NOMO-1 (cell line): ENCODE data around the gene OBSCN.

ENCODE experiments used
- DNase-seq, 2 experiments: peaks; one replicate each; lab custom pipeline; 2025; ENCODE audit not compliant: unreplicated experiment in 2 of 2; lab: John Stamatoyannopoulos, UW

The OBSCN gene

GRCh38 chr1:228207851-228208821 lies at the start of gene OBSCN:
TSS of gene OBSCN (plus strand) at chr1:228208044. CDS start at chr1:228211784, 3,740 bp downstream.
- no peak for DNase-seq

- no peak for DNase-seq
Observed at GRCh38 chr1:228158151-228159007, 49.5 kb upstream of the OBSCN start.

- DNase-seq = no peak
Observed at GRCh38 chr1:228159008-228159665, 48.7 kb upstream of the OBSCN start.

- no peak for DNase-seq
Observed at GRCh38 chr1:228160201-228160761, 47.6 kb upstream of the OBSCN start.

- no peak for DNase-seq
Observed at GRCh38 chr1:228161362-228161761, 46.5 kb upstream of the OBSCN start.

GRCh38 chr1:228161866-228162265 lies 46.0 kb upstream of the OBSCN start:
- DNase-seq = no peak

- DNase-seq = no peak
Observed at GRCh38 chr1:228162286-228163006, 45.4 kb upstream of the OBSCN start.

GRCh38 chr1:228163007-228163753 lies 44.7 kb upstream of the OBSCN start:
- DNase-seq = no peak

GRCh38 chr1:228163776-228164519 lies 43.9 kb upstream of the OBSCN start:
- no peak for DNase-seq

- peak; percentile 63 to 68 for DNase-seq
Observed at GRCh38 chr1:228164561-228165371, 43.1 kb upstream of the OBSCN start.

- peak; percentile 94 to 96 for DNase-seq
Observed at GRCh38 chr1:228165372-228166169, 42.3 kb upstream of the OBSCN start, which contains the start of gene IBA57. TSS of gene IBA57 (plus strand) at chr1:228165804. CDS start at chr1:228165817, 13 bp downstream.

- DNase-seq = peak in 1 of 2 experiments; percentile 44
Observed at GRCh38 chr1:228166170-228166936, 41.5 kb upstream of the OBSCN start.

GRCh38 chr1:228168563-228169270 lies 39.1 kb upstream of the OBSCN start:
- DNase-seq = no peak

- no peak for DNase-seq
Observed at GRCh38 chr1:228169345-228169744, 38.5 kb upstream of the OBSCN start.

GRCh38 chr1:228170666-228171065 lies 37.2 kb upstream of the OBSCN start:
- DNase-seq = no peak
